Measurements from ENCODE around the gene ZGPAT.

ZGPAT gene

GRCh38 chr20:63750807-63751470 lies 43.1 kb downstream of the ZGPAT start:
- DNase-seq (ENCODE audit: low read depth, low spot score): peak; percentile 83
- H3K4me3 ChIP-seq (ENCODE audit: low read length): peak overlapping the region; percentile 45

GRCh38 chr20:63751471-63752271 lies 43.8 kb downstream of the ZGPAT start:
- peak overlapping the region; percentile 45 for H3K4me3 ChIP-seq (ENCODE audit: low read length)
- no peak for DNase-seq (ENCODE audit: low read depth, low spot score)

- no peak for DNase-seq (ENCODE audit: low read depth, low spot score)
- H3K4me3 ChIP-seq (ENCODE audit: low read length): no peak overlapping the region
Observed at GRCh38 chr20:63752411-63753101, 44.7 kb downstream of the ZGPAT start.

- no peak overlapping the region for H3K4me3 ChIP-seq (ENCODE audit: low read length)
- DNase-seq (ENCODE audit: low read depth, low spot score): no peak
Observed at GRCh38 chr20:63753381-63753780, 45.5 kb downstream of the ZGPAT start.

GRCh38 chr20:63754008-63754407 lies 46.2 kb downstream of the ZGPAT start:
- H3K4me3 ChIP-seq (ENCODE audit: low read length): no peak overlapping the region
- no peak for DNase-seq (ENCODE audit: low read depth, low spot score)

- H3K4me3 ChIP-seq (ENCODE audit: low read length): no peak overlapping the region
- DNase-seq (ENCODE audit: low read depth, low spot score): no peak
Observed at GRCh38 chr20:63755933-63756647, 48.3 kb downstream of the ZGPAT start.

GRCh38 chr20:63756648-63756991 lies 48.8 kb downstream of the ZGPAT start:
- no peak overlapping the region for H3K4me3 ChIP-seq (ENCODE audit: low read length)
- DNase-seq (ENCODE audit: low read depth, low spot score): peak; percentile 60

GRCh38 chr20:63758152-63758551 lies 50.3 kb downstream of the ZGPAT start:
- DNase-seq (ENCODE audit: low read depth, low spot score): no peak

GRCh38 chr20:63759377-63759901 lies 51.6 kb downstream of the ZGPAT start:
- DNase-seq (ENCODE audit: low read depth, low spot score): no peak
- H3K4me3 ChIP-seq (ENCODE audit: low read length): no peak overlapping the region

More at GRCh38 chr20:63758152-63758551, 50.3 kb downstream of the ZGPAT start:
- no peak overlapping the region for H3K4me3 ChIP-seq (ENCODE audit: low read length)

GRCh38 chr20:63765082-63765873 lies 57.4 kb downstream of the ZGPAT start:
- no peak for DNase-seq (ENCODE audit: low read depth, low spot score)
- H3K4me3 ChIP-seq (ENCODE audit: low read length): no peak overlapping the region

- no peak overlapping the region for H3K4me3 ChIP-seq (ENCODE audit: low read length)
- DNase-seq (ENCODE audit: low read depth, low spot score): no peak
Observed at GRCh38 chr20:63765902-63766301, 58.1 kb downstream of the ZGPAT start.

GRCh38 chr20:63766695-63767426 lies 59.0 kb downstream of the ZGPAT start:
- no peak overlapping the region for H3K4me3 ChIP-seq (ENCODE audit: low read length)
- DNase-seq (ENCODE audit: low read depth, low spot score): no peak

GRCh38 chr20:63767456-63767855 lies 59.6 kb downstream of the ZGPAT start:
- DNase-seq (ENCODE audit: low read depth, low spot score): no peak
- H3K4me3 ChIP-seq (ENCODE audit: low read length): no peak overlapping the region

GRCh38 chr20:63767886-63768285 lies 60.0 kb downstream of the ZGPAT start:
- H3K4me3 ChIP-seq (ENCODE audit: low read length): no peak overlapping the region
- no peak for DNase-seq (ENCODE audit: low read depth, low spot score)

GRCh38 chr20:63768591-63769515 lies 61.0 kb downstream of the ZGPAT start:
- DNase-seq (ENCODE audit: low read depth, low spot score): no peak
- no peak overlapping the region for H3K4me3 ChIP-seq (ENCODE audit: low read length)

GRCh38 chr20:63769891-63770474 lies 62.1 kb downstream of the ZGPAT start:
- no peak for DNase-seq (ENCODE audit: low read depth, low spot score)

More at GRCh38 chr20:63769891-63770474, 62.1 kb downstream of the ZGPAT start:
- H3K4me3 ChIP-seq (ENCODE audit: low read length): no peak overlapping the region
